NCI-H748 treated with DMSO at 0.1 percent for 48 hours (cell line): ENCODE data around the gene CFAP221.

Experiments used
- DNase-seq: peaks from one replicate; lab custom pipeline; 2025; lab: John Stamatoyannopoulos, UW

The CFAP221 gene

DNA sequence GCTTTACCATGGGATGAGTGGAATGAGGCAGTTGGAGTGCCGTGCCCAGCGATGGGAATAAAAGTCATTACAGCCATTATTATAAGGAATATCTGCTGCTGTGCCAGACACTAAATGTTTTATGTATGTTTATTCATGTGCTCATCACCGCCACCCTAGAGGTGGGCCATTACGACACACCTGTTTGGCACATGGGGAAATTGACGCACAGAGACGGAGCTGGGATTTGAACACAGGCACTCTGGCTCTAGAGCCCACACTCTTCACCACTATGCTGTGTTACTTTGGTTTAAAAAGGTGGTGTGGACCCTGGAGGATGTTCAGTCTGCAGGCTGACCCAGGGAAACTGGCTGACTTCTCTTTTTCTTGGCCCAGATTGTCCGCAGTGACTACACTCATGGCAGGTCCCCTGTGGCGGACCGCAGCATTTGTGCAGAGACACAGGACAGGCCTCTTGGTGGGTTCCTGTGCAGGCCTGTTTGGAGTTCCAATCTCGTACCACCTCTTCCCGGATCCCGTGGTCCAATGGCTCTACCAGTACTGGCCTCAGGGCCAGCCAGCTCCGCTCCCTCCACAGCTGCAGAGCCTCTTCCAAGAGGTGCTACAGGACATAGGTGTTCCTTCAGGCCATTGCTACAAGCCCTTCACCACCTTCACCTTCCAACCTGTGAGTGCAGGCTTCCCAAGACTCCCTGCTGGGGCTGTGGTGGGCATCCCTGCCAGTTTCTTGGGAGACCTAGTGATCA, 136.4 kb downstream of the CFAP221 start:
- no peak for DNase-seq

DNA sequence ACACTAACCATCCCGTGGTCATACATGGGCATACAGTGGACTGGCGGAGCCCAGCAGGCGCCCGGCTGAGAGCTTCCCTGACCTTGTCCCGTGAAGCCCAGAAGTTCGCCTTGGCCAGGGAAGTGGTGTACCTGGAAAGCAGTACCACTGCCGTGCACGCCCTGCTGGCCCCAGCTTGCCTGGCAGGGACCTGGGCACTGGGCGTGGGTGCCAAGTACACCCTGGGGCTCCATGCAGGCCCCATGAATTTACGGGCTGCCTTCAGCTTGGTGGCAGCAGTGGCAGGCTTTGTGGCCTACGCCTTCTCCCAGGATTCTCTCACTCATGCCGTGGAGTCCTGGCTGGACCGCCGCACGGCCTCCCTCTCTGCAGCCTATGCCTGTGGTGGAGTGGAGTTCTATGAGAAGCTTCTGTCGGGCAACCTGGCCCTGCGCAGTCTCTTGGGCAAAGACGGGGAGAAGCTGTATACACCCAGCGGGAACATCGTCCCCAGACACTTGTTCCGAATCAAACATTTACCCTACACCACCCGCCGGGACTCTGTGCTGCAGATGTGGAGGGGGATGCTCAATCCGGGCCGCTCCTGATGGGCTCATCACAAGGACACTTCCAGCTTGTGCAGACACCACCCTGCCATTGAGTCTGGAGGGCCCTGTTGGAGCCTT, 137.1 kb downstream of the CFAP221 start:
- no peak for DNase-seq

DNA sequence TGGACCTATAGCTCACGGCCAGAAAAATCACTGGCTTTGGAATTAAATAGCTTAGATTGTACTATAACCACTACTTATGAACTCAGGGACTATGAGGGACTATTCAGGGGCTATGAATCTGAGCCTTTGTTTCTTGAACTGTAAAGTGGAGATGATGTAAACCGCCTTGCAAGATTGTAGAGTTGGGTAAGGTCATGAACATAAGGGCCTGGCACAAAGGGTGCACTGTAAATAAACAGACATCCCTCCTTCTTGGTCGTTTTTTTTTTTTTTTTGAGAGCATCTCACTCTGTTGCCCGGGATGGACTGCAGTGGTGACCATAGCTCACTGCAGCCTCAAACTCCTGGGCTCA, 137.6 kb downstream of the CFAP221 start:
- no peak for DNase-seq

DNA sequence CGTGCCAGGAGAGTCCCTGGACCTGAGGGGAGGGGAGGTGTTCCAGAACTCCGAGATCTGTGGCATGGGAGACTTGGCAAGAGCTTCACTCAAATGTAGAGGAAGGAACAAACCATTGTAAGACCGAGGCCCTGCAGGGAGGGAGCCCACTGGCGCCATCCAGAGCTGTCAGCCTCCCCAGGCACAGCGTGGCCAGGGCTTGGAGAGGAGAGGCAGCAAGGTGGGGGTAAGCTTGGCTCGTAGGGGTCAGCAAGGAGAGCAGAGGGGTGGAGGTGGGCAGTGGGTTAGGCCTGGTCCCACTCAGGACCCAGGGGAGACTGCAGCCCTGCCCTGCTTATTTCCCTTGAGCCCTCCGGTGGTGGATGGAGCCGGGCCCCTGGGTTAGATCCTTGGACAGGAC, 138.3 kb downstream of the CFAP221 start:
- DNase-seq: no peak

DNA sequence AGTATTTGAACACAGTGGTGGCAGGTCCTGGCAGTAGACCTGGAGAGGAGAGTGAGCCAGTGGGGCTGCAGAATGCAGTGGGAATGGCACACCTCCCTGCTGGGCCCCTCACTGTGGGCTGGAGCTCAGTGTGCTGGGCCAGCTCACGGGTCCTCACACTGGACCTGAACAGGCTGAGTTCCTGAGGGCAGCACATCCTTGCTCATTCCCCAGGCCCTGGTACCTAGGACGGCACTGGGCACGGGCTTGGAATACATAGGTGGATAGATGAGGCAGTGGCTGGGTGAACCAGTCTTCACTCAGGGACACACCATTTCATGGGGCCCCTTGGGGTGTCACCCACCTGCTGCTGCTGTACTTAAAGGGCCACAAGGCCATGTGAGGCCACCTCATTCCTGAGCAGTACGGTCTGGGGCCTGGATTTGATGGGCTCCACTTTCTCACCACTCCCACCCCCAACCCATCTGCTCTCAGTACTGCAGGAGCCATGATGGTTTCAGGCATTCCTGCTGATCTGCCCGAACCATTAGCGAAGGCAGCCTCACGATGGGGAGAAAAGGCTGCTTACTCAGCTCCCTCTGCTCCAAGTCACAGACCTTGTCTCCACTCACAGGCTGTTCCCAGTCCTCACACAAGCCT, 138.9 kb downstream of the CFAP221 start:
- DNase-seq: no peak

DNA sequence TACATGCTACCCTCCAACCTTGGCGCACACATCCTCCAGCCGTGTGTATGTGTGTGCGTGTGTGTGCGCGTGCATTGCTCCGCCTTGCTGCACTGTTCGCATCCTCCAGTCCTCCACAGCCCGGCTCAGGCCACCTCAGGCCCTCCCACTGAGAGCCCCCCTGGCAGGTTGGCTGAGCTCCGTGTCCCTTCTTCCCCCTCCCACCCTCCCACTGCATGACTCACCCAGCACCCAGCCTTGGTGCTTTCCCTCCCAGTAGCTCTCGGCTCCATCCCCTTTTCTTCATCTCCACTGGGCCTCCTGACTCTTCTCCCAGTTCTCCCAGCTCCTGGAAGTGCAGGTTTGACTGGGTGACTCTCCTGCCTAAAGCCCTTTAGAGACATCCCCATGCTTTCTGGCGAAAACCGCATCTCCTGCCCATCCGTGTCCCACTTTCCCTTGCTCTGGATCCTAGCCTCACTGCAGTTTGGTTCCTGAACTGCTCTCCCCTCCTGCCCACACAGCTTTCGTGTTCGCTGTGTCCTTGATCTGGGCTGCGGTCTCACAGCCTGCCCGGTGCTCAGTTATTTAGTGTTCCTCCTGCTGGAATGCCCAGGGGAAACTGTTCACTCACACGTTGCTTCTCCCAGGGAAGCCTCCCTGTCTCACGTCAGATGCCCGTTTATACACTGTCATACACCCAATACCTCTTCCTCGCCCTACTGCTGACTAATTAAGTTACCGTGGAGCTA, 139.6 kb downstream of the CFAP221 start:
- no peak for DNase-seq

DNA sequence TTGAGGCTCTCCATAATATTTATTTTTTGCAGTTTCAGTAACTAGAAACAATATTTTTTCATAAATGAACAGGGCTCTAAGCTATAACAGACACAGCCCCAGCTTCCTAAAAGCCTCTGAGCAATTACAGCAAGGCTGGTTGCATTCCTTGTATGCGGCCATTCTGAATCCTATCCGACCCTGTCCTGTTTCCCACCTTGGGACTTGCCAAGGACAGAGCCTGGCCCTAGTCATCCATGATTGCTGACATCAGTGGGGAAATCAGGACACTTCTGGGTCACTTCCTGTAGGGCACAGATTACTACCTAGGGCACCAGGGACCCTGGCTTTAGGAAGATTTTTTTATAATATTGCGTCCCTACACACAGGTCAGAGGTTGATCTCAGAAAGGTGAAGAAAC, 140.3 kb downstream of the CFAP221 start:
- DNase-seq: no peak

DNA sequence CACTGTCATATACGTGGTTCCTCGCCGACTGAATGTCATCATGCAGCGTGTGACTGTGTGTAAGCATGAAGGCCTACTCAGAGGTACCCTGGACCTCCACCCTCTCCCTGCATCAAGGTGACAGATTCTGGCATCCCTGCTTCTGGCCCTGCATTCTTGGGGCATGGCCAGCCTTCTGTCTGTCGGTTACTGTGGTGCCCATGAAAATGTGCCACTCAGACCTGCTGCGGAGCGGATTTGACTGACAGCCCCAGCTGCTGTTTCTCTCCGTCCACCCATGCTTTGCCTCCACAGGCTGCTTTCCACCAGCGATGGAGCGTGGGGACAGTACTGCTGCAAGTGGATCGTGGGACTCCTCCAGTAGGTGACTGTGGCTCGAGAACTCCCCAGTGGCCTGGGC, 144.4 kb downstream of the CFAP221 start:
- DNase-seq: no peak

DNA sequence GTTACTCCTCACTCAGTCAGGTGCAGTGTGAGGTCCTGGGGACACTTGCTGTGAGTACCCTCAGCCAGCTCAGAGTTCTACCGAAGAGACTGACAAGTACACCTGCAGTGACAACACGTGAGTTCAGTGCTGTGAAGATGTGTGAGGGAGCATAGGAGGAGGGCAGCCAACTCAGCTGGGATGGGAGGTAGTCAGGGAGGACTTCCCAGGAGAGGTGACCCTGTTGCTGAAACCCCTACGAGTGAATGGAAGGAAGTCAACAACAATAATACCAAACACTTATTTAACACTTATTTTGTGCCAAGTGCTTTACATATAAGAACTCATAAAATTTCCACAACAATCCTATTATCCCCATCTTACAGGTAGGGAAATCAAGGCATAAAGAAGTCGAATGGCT, 145.0 kb downstream of the CFAP221 start:
- DNase-seq: no peak

DNA sequence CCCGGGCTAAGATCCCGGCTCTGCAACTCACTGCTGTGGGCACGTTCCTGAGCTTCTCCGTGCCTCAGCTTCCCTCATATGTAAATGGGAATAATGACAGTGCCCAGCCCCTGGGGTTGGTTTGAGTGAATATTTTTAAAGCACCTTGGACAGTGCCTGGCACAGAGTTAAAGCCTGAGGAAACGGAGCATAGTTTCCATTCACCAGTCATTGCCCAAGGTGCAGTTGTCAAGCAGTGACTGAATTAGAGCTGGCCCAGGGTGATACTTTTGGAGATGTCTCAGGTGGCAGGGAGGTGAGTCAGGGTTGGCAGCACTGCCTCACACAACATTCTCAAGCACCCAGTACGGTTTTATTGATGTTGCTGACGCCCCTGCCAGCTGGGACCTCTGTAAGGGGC, 146.9 kb downstream of the CFAP221 start:
- DNase-seq: no peak

DNA sequence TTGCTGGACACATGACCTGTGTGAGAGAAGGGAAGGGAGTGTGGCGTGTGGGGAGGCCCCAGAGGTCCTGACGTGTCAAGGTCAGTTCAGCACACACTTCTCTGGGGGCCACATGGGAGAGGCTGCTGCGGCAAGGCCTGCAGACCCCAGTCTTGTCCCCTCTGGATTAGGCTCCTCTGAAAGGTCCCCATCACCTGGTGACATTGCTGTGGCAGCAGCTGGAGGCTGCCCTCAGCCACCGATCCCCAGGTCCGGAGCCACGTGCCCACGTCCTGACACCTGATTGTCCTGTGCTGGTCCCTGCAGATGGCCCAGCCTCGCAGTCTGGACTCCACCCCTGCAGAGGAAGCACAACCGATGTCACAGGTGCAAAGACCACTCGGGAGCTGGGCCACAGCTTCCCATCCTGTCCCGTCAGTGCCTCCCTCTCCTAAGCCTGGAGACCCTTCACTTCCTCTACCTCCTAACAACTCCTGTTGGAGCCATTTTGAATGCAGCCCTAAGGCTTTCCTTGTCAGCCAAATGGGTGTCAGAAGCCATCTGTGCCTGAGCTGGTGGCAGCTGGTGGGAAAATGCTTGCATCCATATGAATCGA, 147.5 kb downstream of the CFAP221 start:
- no peak for DNase-seq

DNA sequence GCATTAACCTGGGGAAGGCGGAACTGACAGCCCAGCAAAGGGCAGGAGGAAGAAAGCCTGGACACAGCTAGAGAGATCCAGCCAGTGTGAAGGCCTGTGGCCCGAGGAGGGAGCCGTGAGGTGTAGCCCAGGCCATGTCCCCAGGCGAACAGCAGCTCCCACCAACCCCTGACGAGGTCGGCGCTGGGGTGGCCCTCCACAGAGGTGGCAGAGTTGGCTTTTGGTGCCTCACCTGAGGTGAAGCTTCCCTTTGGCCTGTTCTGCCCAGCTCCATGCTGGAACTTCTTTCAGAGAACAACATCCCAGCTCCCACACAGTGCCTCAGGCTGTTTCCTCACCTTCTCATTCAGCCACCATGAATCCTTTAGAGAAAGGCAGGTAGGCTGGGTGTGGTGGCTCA, 148.1 kb downstream of the CFAP221 start:
- DNase-seq: no peak

DNA sequence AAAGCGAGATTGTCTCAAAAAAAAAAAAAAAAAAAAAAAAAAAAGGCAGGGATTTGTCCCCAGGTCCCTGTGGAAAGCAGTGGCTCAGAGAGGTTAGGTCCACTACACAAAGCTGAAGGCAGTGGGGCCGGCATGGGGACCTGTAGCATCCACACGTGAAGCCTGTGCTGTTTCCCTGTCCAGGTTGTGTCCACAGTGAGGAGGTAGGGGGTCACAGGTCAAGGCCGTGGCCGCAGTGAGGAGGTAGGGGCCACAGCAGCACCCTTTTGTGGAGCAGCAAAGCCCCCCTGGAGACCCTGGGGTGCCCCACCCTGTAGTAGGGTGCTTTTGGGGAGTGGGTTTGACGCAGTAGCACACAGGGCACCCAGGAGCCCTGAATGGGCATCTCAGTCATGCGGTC, 148.7 kb downstream of the CFAP221 start:
- DNase-seq: no peak

DNA sequence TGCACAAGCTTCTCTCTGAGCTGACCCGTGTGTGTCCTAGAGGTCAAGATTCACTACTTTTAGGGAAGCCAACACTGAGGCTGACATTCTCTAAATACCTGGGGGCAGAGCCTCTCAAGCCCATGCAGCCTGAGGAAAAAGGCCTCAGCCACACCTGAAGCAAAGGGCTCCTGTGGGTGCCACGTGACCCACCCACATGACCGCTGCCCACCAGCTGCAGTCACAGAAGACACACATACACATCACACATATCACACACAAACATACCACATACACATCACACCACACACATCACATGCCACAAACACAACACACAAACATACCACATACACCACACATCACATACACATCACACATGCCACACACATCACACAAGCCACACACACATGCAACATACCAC, 149.3 kb downstream of the CFAP221 start:
- no peak for DNase-seq

DNA sequence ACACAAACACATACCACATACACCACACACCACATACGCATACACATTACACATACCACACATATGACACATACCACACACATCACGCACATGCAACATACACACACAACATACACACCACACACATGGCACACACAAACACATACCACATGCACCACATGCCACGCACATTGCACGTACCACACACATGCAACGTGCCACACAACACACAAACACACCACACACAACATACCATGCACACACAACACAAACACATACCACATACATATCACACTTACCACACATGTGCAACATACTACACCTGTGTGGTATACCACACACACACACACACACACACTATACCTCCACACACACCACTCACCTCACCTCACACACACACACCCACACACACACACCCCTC, 149.7 kb downstream of the CFAP221 start:
- DNase-seq: no peak

DNA sequence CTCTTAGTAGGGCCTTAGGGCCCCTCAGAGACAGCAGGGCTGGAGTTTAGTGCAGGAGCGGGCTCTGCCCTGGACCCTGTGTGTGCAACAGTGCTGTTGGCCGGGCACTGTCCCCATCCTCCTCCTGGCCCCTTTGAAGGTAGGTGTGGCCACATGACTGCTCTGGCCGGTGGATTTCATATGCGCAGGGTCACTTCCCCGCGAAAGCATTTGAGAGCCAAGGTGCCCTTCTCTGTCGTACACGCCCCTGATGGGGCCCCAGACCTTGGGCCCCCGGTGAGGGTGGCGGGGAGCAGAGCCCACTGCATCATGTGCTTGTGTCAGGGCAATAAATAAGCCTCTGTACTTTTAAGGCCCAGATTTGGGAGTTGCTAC, 150.2 kb downstream of the CFAP221 start:
- DNase-seq: no peak

DNA sequence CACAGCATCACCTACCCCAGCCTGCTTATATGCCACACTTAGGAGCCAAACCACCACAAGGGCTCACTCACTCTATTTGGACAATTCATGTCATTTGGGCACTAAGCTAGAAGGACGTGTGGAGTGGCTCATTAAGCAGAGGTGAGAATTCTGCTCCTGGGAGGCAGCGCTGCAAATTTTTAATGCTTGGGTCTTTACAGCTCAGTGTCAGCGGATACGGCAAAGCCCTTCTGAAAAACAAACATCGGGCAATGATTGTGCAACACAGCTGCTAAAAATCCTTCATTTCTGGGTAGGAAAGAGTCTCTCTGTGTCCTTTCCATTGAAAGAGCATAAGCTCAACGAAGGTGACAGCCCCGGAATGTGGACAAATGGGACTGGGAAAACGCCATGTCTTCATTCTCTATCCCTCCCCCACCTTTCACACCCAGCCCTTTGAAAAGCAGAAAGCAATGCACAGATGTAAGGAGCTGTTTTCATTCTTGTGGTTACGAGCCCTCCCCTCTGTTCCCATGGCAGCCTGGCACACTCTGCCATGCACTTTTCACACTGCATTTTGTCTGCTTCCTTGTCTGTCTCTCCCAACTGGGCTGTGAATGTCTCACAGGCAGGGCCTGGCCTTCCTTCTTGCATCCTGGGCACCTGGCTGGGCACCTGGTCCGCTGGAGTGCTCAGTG, 150.7 kb downstream of the CFAP221 start:
- peak; percentile 1 for DNase-seq

DNA sequence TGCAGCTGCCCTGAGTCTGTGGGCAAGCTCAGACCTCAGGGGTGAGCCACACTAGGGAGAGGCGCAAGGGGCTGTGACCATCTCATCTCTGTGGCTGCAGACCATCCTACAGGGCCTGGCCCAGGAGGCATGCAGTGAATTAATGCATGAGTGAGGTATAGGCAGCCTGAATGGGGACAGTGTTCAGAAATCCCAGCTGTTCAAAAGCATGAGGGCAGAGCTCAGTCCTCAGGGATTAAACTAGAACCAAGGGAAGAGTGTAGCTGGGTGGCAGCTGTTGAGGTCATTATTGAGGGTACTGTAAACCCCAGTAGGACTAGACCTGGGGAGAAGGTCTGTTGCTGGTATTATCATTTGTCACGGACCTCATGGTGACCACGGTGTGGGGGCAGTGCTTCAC, 151.8 kb downstream of the CFAP221 start:
- DNase-seq: no peak

DNA sequence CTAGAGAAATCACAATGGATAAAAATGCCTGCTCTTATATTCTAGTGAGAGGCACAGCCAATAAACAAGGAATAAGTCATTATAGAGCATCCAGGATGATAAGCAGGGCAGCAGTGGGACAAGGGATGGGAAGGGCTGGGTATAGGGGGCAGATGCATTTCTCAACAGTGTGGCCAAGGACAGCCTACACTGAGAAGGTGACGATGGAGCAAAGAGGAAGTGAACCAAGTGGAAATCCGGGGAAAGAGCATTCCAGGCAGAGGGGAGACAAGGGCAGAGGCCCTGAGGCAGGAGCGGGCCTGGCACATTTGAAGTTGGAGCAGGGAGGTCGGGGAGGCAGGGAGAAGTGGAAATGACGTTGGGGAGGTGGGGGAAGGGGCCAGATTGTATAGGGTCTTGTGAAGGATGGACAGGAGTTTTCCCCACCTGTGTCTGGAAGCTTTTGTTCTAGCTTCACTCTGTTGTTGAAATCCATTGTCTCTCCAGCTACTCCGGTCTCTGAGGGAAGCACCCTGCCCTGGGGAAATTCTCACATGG, 152.3 kb downstream of the CFAP221 start:
- no peak for DNase-seq

DNA sequence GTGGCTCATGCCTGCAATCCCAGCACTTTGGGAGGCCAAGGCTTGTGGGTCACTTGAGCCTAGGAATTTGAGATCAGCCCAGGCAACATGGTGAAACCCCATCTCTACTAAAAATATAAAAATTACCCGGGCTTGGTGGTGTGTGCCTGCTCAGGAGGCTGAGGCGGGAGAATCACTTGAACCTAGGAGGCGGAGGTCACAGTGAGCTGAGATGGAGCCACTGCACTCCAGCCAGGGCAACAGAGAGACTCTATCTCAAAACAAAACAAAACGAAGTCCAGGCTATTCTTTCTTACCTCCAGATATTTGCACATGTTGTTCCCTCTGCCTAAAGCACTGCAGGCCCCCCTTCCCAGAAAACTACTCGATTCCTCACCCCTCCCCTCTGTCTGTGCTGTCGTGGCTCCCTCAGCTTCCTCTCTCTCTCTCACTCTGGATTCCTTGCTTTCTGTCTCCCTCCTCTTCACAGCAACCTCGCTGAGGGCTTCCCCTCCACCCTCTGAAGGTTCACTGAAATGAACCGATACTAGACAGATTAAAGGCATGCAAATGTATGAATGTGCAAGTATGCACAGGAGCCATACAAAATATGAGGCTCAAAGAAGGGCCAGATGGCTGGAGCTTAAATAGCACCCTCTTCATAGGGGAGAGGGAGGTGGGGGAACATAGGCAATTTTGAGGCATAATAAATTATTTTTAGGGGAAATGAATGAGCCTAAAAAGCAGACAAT, 153.2 kb downstream of the CFAP221 start:
- DNase-seq: no peak

DNA sequence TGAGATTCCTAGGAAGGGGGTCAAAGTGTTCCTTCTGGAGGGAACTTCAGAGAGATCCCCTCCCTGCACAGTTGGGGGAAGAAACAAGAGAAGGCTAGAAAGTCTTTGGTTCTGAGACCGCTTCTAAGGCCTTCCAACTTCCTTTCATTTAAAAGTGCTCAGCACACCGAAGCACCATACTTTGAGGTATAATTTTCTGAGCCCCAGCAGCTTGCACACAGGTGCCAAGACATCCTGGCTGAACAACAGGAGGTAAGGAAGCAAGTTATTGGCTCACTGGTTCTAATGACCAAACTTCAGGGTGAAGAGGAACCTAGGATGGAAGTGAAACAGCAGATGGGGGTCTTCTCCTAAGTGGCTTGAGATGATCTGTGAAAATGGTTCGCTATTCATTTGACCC, 154.0 kb downstream of the CFAP221 start:
- DNase-seq: no peak
